Muscle layer of duodenum (tissue), 2 donors: ENCODE data around the gene NKX2-2.
"Not testable (repeated sequence)": the region's sequence is repeated elsewhere in the genome, so short reads cannot be mapped to it uniquely, and the experiment has no call there.

Source experiments
- H3K27ac ChIP-seq: one replicate; pipeline ENCODE4 v1.7.0; 2013; ENCODE audit warnings: mild to moderate bottlenecking, low read length
- H3K27me3 ChIP-seq: one replicate; pipeline ENCODE4 v1.7.0; 2013; ENCODE audit warnings: low read depth, mild to moderate bottlenecking, control low read depth, low read length
- H3K36me3 ChIP-seq, 2 donors: one replicate each; pipeline ENCODE4 v1.7.0; 2013; ENCODE audit warnings: low read length in 2 of 2, control low read depth in 1 of 2, mild to moderate bottlenecking in 1 of 2; ENCODE audit not compliant: insufficient read depth in 2 of 2, control insufficient read depth in 1 of 2
- H3K4me1 ChIP-seq, 2 donors: one replicate each; pipeline ENCODE4 v1.7.0; 2013; ENCODE audit warnings: low read length in 2 of 2, mild to moderate bottlenecking in 2 of 2, control low read depth in 1 of 2, moderate library complexity in 1 of 2; ENCODE audit not compliant: insufficient read depth in 2 of 2, control insufficient read depth in 1 of 2
- H3K4me3 ChIP-seq, 2 donors: one replicate each; pipeline ENCODE4 v1.7.0; 2013; ENCODE audit warnings: low read length in 2 of 2, low read depth in 1 of 2, mild to moderate bottlenecking in 1 of 2
- H3K9me3 ChIP-seq, 2 donors: one replicate each; pipeline ENCODE4 v1.7.0; 2013; ENCODE audit warnings: low read length in 2 of 2, control low read depth in 1 of 2, mild to moderate bottlenecking in 1 of 2; ENCODE audit not compliant: control insufficient read depth in 1 of 2
- donor health status: healthy.

The NKX2-2 gene

DNA sequence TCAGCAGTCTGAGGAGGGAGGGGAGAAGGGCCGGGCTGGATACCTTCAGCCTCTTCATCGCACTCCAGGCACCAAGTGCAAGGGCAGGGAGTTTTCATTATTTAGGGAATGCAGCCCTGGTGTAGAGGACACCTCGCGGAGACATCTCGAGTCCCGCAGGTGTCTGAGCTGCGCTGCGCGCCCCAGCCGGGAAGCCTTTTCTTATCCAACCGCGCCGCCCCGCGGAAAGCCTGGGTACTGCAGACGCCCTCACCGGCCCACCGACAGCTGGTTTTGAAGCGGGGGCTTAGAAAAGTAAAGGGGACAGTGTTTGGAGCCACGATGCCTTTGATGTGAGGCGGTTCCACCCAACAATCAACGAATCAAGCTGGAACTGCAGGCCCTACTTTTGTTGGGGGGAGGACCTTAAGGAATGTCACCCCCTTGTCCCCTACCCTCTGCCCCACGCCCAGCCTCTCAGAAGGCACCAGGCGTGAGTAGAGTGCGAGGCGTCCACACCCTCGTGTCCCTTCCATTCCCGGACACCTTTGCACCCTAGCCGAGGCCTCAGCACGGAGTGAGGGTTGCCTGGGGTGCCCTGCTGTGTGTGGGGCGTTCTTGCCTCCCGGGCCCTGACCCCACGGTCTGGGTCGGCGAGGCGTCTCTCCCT is 8.6 kb downstream of the NKX2-2 start:
- peak overlapping the region in 1 of 2 donors; percentile 62 for H3K4me3 ChIP-seq
- H3K9me3 ChIP-seq = no peaks in the 10 kb centered on the region
- H3K4me1 ChIP-seq = peaks cover 3 to 31% of the 10 kb centered on the region in 2 donors
- peaks cover 58% of the 10 kb centered on the region for H3K27me3 ChIP-seq
- H3K36me3 ChIP-seq = no peaks in the 10 kb centered on the region
- H3K27ac ChIP-seq = no peak overlapping the region

GRCh38 chr20:21504323-21504722 is 9.5 kb downstream of the NKX2-2 start:
- Histone ChIP-seq H3K27me3 (peaks cover 48% of the 10 kb centered on the region), H3K9me3 (no peaks in the 10 kb centered on the region), H3K4me3 (no peak overlapping the region), H3K36me3 (no peaks in the 10 kb centered on the region), H3K4me1 (peaks cover 3 to 22% of the 10 kb centered on the region in 2 donors), H3K27ac (no peak overlapping the region)

GRCh38 chr20:21503345-21503744 is 10.5 kb downstream of the NKX2-2 start:
- Histone ChIP-seq H3K27me3 (peaks cover 47% of the 10 kb centered on the region), H3K27ac (no peak overlapping the region), H3K4me3 (no peak overlapping the region), H3K36me3 (no peaks in the 10 kb centered on the region), H3K4me1 (peaks cover 3 to 18% of the 10 kb centered on the region in 2 donors), H3K9me3 (no peaks in the 10 kb centered on the region)

DNA sequence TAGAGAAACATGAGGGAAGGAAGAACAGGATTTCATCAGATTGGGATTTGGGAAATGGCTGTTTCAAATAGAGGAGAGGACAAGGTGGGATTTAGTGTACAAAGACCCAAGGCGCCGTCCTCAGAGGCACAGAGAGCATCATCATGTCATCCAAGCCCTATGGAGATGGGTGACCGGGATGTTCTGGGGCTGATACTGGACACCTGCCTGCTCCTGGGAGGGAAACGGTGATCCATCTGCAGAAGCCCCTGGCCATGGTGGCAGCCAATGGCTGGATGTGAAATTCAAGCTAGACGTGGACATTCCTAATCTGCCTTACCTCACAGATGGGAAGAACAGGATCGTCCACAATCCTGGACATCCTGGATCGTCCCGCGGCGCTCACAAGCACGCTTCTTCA is 12.7 kb downstream of the NKX2-2 start:
- H3K27me3 ChIP-seq = peaks cover 28% of the 10 kb centered on the region

GRCh38 chr20:21500599-21500998 is 13.3 kb downstream of the NKX2-2 start:
- H3K4me3 ChIP-seq = no peak overlapping the region
- peaks cover 24% of the 10 kb centered on the region for H3K27me3 ChIP-seq
- no peak overlapping the region for H3K27ac ChIP-seq
- H3K9me3 ChIP-seq = no peaks in the 10 kb centered on the region
- H3K36me3 ChIP-seq = no peaks in the 10 kb centered on the region
- H3K4me1 ChIP-seq = peaks cover 3 to 8% of the 10 kb centered on the region in 2 donors

More for the DNA sequence above, 12.7 kb downstream of the NKX2-2 start:
- H3K36me3 ChIP-seq = no peaks in the 10 kb centered on the region
- H3K27ac ChIP-seq = no peak overlapping the region
- peaks cover 3 to 14% of the 10 kb centered on the region in 2 donors for H3K4me1 ChIP-seq
- no peaks in the 10 kb centered on the region for H3K9me3 ChIP-seq
- no peak overlapping the region for H3K4me3 ChIP-seq

DNA sequence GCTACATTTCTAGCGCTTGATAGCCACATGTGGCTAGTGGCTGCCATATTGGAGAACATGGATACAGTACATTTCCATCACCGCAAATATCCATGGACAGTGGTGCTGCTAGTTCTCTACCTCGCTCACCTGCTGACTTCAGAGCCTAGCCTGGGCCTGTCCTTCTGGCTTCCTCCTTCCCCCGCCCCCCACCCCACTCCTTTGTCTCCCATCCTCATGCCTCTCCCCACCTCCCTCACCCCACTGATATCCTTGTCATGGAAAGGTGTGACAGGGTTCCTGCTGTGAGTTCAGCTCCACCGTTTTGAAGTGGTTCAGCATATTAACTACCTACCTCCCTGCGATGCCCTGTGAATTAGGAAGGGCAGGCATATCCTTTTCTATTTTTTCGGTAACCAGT is 14.2 kb downstream of the NKX2-2 start:
- Histone ChIP-seq H3K27ac (no peak overlapping the region), H3K4me3 (no peak overlapping the region), H3K36me3 (no peaks in the 10 kb centered on the region), H3K4me1 (no peaks in the 10 kb centered on the region), H3K27me3 (peaks cover 15% of the 10 kb centered on the region), H3K9me3 (no peaks in the 10 kb centered on the region)

GRCh38 chr20:21498635-21499034 is 15.2 kb downstream of the NKX2-2 start:
- H3K4me1 ChIP-seq = no peaks in the 10 kb centered on the region
- no peak overlapping the region for H3K27ac ChIP-seq
- H3K27me3 ChIP-seq = peaks cover 6% of the 10 kb centered on the region
- H3K36me3 ChIP-seq = no peaks in the 10 kb centered on the region
- H3K4me3 ChIP-seq = no peak overlapping the region
- no peaks in the 10 kb centered on the region for H3K9me3 ChIP-seq

GRCh38 chr20:21498195-21498594 is 15.7 kb downstream of the NKX2-2 start:
- no peaks in the 10 kb centered on the region for H3K36me3 ChIP-seq

DNA sequence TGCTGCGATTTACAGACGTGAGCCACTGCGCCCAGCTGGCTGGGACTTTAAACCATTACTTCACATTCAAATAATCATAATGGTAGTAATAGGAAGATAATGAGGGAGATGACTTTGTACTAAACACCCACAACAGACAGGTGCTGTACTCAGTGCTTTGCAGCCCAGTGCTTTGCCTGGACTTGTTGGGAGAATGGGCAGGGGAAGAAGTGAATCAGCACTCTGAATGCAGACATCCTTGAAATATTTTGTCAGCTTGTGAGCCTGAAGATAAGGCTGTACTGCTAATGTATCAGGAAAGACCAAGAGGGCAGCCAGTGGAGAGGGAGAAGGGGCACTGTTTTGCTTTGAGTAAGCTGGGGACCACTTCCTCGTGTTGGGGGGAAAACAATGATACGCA is 17.4 kb downstream of the NKX2-2 start:
- H3K27me3 ChIP-seq = peaks cover 6% of the 10 kb centered on the region
- H3K9me3 ChIP-seq = no peaks in the 10 kb centered on the region
- no peak overlapping the region for H3K27ac ChIP-seq
- H3K4me3 ChIP-seq = no peak overlapping the region
- no peaks in the 10 kb centered on the region for H3K36me3 ChIP-seq
- no peaks in the 10 kb centered on the region for H3K4me1 ChIP-seq

More at GRCh38 chr20:21498195-21498594, 15.7 kb downstream of the NKX2-2 start:
- Histone ChIP-seq H3K4me1 (no peaks in the 10 kb centered on the region), H3K4me3 (no peak overlapping the region), H3K9me3 (no peaks in the 10 kb centered on the region), H3K27ac (no peak overlapping the region), H3K27me3 (peaks cover 6% of the 10 kb centered on the region)

DNA sequence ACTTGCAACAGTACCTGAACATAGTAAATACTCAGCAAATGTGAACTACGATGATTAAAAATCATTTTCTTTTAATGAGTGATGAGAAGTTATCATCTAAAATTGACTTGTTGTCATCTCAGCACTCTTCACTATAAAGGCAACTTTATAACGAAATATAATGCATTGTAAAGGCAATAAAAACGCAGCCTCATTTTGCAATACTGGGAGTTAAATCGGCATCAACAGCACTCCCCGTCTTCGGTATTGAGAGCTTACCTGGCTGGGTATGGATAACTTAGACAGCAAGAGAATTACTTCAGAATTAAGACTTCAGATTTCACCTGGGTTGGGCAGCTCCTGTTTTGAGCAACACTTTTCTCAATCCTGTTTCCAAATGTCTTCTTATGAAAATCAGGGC is 20.8 kb downstream of the NKX2-2 start:
- H3K36me3 ChIP-seq = no peaks in the 10 kb centered on the region
- no peak overlapping the region for H3K4me3 ChIP-seq
- no peaks in the 10 kb centered on the region for H3K9me3 ChIP-seq
- H3K27ac ChIP-seq = no peak overlapping the region
- no peaks in the 10 kb centered on the region for H3K27me3 ChIP-seq
- H3K4me1 ChIP-seq = no peaks in the 10 kb centered on the region

DNA sequence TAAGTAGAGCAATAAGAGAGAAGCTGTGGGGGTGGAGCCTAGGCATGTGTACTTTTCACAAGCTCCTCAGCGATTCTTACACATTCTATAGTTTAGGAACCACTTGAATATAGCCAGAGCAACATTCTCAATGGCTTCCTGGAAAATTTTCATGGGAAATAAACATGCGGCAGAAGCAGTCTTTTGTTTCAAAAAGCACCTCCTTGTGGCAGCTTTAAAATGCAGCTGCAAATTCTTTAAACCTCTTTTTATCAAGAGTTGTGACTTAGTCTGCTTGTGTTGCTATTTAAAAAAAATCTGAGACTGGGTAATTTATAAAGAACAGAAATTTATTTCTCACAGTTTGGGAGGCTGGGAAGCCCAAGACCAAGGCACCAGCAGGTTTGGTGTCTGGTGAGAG is 23.8 kb downstream of the NKX2-2 start:
- Histone ChIP-seq H3K36me3 (no peaks in the 10 kb centered on the region), H3K4me1 (no peaks in the 10 kb centered on the region), H3K9me3 (no peaks in the 10 kb centered on the region), H3K27ac (no peak overlapping the region), H3K27me3 (no peaks in the 10 kb centered on the region), H3K4me3 (no peak overlapping the region)

GRCh38 chr20:21480144-21480543 is 33.7 kb downstream of the NKX2-2 start:
- H3K4me1 ChIP-seq = not testable (repeated sequence)

More at GRCh38 chr20:21480144-21480543, 33.7 kb downstream of the NKX2-2 start:
- not testable (repeated sequence) for H3K27me3 ChIP-seq, H3K27ac ChIP-seq, H3K36me3 ChIP-seq, H3K4me3 ChIP-seq, H3K9me3 ChIP-seq
